Neural crest cell (in vitro differentiated cells): Measurements from ENCODE around the gene HTR3E. TPM values are rescaled to one million over a fixed set of nuclear protein-coding genes. Genes with fewer than 3 reads are reported as not detected.

Source experiments
- DNase-seq: peaks from one replicate; pipeline ENCODE4 v3.0.0; 2021; ENCODE audit warnings: low read depth, mixed read lengths, low spot score
- H3K27ac Mint-ChIP-seq: one replicate; pipeline ENCODE4 v1.8.0; 2021; ENCODE audit warnings: mild to moderate bottlenecking, mixed read lengths; ENCODE audit not compliant: unreplicated experiment
- H3K27me3 Mint-ChIP-seq: 2 replicates; pipeline ENCODE4 v1.8.0; 2021; ENCODE audit warnings: low read depth, mild to moderate bottlenecking, mixed read lengths
- H3K36me3 Mint-ChIP-seq: 2 replicates; pipeline ENCODE4 v1.8.0; 2021; ENCODE audit warnings: low read depth, mild to moderate bottlenecking, mixed read lengths
- H3K4me1 Mint-ChIP-seq: 2 replicates; pipeline ENCODE4 v1.8.0; 2021; ENCODE audit warnings: mixed read lengths
- H3K4me3 Mint-ChIP-seq: one replicate; pipeline ENCODE4 v1.8.0; 2021; ENCODE audit warnings: mild to moderate bottlenecking, mixed read lengths
- H3K9me3 Mint-ChIP-seq: 2 replicates; pipeline ENCODE4 v1.8.0; 2021; ENCODE audit warnings: mixed read lengths
- CTCF ChIP-seq: fragments of 200-600 bp; sonication (generic); conservative IDR thresholded peaks from 2 replicates; pipeline ENCODE4 v1.5.0; 2021; ENCODE audit warnings: antibody characterized with exemption, mild to moderate bottlenecking
- total RNA-seq: library from RNA; stranded (reverse); gene quantifications from 2 replicates; pipeline ENCODE4 v1.2.1, GENCODE V29; 2021

The HTR3E gene
- total RNA-seq, 1 donor from 2014 or later, result not detected

- Mint-ChIP-seq H3K4me3 (peak overlapping the region; percentile 93), H3K4me1 (peaks cover 42% of the 10 kb centered on the region), H3K36me3 (no peaks in the 10 kb centered on the region), H3K9me3 (no peaks in the 10 kb centered on the region), H3K27me3 (no peaks in the 10 kb centered on the region), H3K27ac (peak overlapping the region; percentile 96)
- no peak for TF ChIP-seq CTCF
- peak; percentile 33 for DNase-seq
These were observed 59.0 kb downstream of the HTR3E start for GRCh38 chr3:184155644-184156521.

GRCh38 chr3:184156522-184156955, 59.7 kb downstream of the HTR3E start:
- Mint-ChIP-seq H3K36me3 (peaks cover 2% of the 10 kb centered on the region), H3K4me1 (peaks cover 45% of the 10 kb centered on the region), H3K9me3 (no peaks in the 10 kb centered on the region), H3K27me3 (no peaks in the 10 kb centered on the region), H3K4me3 (peak overlapping the region; percentile 93), H3K27ac (peak overlapping the region; percentile 90)
- no peak for DNase-seq
- TF ChIP-seq CTCF, result no peak

Other genes starting within 250 kb of the HTR3E start
- 69.8 and 70.4 TPM in 2 replicates for gene PARL, start 212.2 kb upstream of the HTR3E start, total RNA-seq
- gene ABCC5, start 79.2 kb upstream of the HTR3E start, total RNA-seq, result 47.3 and 50.9 TPM in 2 replicates
- not detected in 2 replicates for gene HTR3D, start 65.3 kb upstream of the HTR3E start, total RNA-seq
- not detected in 2 replicates for gene HTR3C, start 44.0 kb upstream of the HTR3E start, total RNA-seq
- 54.8 and 57.7 TPM in 2 replicates for gene EIF2B5, start 38.3 kb downstream of the HTR3E start, total RNA-seq
- 90.9 and 93.8 TPM in 2 replicates for gene DVL3, start 58.3 kb downstream of the HTR3E start, total RNA-seq
- gene AP2M1, start 77.8 kb downstream of the HTR3E start, total RNA-seq, result 271 and 289 TPM in 2 replicates
- gene ABCF3, start 89.1 kb downstream of the HTR3E start, total RNA-seq, result 63.9 and 67.3 TPM in 2 replicates
- gene VWA5B2, start 132.5 kb downstream of the HTR3E start, total RNA-seq, result 0.36 and 0.56 TPM in 2 replicates
- gene ALG3, start 151.9 kb downstream of the HTR3E start, total RNA-seq, result 32.0 and 35.5 TPM in 2 replicates
- 3.4 and 3.9 TPM in 2 replicates for gene EEF1AKMT4, start 152.6 kb downstream of the HTR3E start, total RNA-seq
- gene CAMK2N2, start 164.5 kb downstream of the HTR3E start, total RNA-seq, result 4.7 and 5.6 TPM in 2 replicates
- not detected in 2 replicates for gene ECE2, start 179.0 kb downstream of the HTR3E start, total RNA-seq
- gene PSMD2, start 202.2 kb downstream of the HTR3E start, total RNA-seq, result 359 and 378 TPM in 2 replicates
- gene EIF4G1, start 217.5 kb downstream of the HTR3E start, total RNA-seq, result 520 and 529 TPM in 2 replicates
- gene FAM131A, start 240.5 kb downstream of the HTR3E start, total RNA-seq, result 17.4 and 19.7 TPM in 2 replicates